Suppressor macrophage (primary cell): ENCODE results near the gene DNAJC15.
"Not testable (repeated sequence)": the region's sequence is repeated elsewhere in the genome, so short reads cannot be mapped to it uniquely, and the experiment has no call there.

Source experiments
- DNase-seq, 4 experiments: peaks; one replicate each; pipeline ENCODE4 v3.0.0-alpha.2; 2020 to 2022

DNAJC15 gene

DNA sequence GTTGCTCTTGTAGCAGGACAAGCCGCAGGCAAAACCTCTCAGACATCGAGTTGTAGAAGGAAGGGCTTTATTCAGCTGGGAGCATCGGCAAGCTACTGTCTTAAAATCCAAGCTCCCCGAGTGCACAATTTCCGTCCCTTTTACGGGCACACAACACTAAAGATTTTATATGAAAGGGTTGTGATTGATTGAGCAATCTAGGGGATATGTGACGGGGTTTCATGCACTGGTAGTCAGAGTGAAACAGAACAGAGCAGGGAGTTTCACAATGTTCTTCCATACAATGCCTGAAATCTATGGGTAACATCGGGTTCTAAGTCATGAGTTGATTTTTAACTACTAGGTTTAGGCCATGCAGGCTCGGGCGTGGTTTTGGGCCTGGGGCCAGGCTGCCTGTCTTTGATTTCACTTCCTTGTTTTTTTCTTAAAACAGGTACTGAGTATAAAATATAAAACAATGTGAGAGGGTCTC, 22.0 kb downstream of the DNAJC15 start:
- DNase-seq = peak; percentile 57 to 75 (median 70)

DNA sequence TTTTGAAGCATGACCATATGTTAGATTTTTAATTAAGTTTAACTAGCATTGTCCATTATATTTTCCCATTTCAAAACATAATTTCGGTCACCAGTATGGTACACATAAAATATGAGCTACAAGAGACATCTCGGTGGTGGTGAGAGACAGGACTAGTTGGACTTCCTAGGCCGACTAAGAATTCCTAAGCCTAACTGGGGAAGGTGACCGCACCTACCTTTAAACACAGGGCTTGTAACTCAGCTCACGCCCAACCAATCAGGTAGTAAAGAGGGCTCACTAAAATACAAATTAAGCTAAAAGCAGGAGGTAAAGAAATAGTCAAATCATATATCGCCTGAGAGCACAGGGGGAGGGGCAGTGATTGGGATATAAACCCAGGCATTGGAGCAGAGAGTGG, 22.9 kb downstream of the DNAJC15 start:
- no peak for DNase-seq

DNA sequence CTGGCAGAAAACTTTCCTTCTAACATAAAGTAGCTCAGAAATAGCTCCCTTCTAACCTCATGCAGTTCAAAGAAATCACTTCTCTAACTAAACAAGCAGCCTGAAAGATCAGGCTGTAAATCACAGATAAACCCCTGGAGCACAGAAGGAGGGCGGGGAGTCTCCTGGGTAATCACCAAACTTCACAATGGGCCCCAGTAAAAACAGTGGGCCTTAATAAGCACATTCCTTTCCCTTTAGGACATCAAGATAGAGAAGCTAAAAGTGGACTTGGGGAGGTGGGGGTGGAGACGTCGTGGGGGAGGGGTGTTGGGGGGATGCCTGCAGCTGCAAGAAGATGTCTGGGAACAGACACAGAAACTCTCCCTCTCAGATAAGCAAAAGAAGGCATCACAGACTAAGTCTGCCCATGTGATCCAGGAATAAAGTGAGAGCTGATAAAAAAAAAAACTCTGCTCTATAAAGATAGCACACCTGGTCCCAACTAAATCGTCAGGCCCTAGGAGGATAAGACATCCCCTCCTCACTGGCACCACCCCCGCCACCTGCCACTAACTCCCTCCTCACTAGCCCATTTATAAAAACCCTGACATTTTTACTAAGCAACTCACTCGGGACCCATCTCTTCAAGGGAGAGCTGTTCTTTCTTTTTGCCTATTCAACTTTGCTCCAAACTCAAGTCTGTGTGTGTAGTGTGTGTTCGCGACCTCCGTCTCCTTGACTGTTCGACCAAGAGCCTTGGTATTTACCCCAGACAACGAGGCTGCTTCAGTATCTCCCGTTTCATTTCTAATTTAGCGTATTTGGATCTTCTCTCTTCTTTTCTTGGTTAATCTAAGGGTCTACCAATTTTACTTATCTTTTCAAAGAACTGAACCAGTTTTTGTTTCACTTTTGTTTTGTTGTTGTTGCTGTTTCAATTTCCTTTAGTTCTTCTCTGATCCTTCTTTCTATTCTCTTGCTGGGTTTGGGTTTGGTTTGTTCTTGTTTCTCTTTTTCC, 31.7 kb downstream of the DNAJC15 start:
- peak in 2 of 4 experiments; percentile 9 to 24 for DNase-seq

DNA sequence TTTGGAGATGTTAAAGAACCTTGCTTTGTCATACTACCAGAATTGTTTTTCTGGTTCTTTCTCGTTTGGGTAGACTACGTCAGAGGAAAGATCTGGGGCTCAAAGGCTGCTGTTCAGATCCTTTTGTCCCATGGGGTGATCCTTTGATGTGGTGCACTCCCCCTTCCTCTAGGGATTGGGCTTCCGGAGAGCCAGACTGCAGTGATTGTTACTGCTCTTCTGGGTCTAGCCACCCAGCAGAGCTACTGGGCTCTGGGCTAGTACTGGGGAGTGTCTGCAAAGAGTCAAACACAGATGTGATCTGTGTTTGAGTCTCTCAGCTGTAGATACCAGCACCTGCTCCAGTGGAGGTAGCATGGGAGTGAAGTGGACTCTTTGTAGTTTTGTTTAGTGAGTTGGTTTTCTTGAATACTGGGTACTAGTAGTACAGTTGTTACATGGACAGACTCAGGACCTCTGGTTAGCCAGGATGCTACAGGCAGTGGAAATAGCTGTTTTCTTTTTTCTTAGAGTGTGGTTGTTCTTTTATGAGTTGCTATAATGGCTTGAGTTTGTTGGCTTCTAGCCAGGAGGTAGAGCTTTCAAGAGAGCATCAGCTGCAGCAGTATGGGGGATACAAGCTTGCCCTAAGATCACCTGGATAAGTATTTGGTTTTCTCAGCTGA, 34.4 kb downstream of the DNAJC15 start:
- DNase-seq = peak in 1 of 4 experiments; percentile 30

DNA sequence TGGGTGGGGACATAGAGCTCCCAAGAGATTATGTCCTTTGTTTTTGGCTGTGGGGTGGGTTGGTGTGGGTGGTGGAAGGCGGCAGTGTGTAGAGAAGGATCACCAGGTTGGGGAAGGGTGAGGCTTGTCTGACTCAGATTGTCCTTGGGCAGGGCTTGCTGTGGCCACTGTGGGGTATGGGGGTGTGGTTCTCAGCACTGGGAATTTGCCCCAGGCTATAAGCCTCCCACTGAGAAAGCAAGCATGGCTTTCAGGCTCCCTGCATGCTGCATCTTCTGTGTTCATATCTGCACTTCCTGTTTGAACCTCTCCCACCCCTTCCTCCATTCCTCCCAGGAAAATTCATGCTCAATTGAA, 34.9 kb downstream of the DNAJC15 start:
- DNase-seq = peak in 3 of 4 experiments; percentile 32 to 45 (median 34)

DNA sequence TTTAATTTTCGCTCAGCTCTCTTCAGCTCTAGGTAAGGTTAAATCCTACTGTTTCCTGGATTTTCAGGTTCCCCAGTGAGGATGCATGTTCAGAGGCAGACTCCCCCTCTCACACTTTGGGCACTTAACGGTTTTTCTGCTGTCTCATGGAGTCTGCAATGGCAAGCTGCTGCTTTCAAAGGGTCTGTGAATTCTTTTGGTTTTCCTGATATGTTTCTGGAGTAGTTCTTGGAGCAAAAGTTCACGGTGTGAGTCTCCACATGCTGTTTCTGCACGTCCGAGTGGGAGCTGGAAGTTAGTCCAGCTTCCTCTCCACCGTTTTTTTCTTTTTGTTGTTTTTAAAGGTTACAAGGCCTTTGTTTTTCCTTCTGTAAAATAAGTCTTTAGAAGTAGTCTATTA, 35.4 kb downstream of the DNAJC15 start:
- DNase-seq = no peak

DNA sequence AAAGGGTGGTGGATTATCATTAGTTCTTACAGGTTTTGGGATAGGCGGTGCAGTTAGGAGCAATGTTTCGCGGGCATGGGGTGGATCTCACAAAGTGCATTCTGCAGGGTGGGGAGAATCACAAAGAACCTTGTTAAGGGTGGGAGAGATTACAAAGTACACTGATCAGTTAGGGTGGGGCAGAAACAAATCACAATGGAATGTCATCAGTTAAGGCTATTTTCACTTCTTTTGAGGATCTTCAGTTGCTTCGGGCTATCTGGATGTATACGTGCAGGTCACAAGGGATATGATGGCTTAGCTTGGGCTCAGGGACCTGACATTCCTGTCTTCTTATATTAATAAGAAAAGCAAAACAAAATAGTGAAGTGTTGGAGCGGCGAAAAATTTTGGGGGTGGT, 36.4 kb downstream of the DNAJC15 start:
- not testable (repeated sequence) for DNase-seq

DNA sequence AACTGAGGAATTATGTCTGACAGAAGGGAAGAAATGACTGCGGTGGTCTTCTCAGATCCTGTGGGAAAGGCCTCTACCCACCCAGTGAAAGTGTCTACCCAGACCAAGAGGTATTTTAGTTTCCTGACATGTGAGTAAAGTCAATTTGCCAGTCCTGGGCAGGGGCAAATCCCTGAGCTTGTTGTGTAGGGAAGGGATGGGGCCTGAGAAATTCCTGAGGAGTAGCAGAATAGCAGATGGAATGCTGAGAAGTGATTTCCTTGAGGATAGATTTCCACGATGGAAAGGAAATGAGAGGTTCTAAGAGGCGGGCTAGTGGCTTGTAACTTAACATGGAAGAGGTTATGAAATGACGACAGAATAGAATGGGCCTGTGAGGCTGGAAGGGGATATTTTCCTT, 37.4 kb downstream of the DNAJC15 start:
- not testable (repeated sequence) for DNase-seq

DNA sequence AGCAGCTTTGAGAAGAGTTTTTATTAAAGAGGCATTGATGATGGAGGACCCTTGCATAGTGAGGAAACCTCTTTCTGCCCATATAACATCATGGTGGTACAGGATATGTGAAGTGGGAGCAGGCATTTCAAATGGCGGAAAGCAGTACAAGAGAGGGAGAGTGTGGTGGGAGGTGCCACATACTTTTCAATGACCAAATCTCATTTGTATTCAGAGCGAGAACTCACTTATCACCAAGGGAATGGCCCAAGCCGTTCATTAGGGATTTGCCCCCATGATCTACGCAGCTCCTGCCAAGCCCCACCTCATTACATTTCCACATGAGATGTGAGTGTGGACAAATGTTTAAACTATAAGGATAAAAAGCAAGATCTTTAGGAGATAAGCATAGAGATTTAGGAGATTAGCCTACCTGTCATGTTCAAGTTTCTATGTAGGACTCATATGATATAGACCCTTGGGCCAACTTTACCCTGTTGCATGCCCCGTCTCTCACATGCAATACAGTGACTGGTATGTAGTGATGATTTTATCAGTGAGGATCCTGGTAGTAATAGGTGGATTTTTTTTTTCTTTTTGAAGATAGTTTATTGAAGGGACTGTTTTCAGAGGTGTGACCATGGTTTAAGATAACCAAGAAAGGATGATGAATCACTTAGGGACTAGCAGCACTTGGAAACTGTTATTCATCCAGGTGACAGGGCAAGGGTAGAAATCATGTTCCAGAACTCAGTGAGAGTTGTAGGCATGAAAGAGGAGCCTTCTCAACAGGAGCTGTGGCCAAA, 38.3 kb downstream of the DNAJC15 start:
- no peak for DNase-seq

DNA sequence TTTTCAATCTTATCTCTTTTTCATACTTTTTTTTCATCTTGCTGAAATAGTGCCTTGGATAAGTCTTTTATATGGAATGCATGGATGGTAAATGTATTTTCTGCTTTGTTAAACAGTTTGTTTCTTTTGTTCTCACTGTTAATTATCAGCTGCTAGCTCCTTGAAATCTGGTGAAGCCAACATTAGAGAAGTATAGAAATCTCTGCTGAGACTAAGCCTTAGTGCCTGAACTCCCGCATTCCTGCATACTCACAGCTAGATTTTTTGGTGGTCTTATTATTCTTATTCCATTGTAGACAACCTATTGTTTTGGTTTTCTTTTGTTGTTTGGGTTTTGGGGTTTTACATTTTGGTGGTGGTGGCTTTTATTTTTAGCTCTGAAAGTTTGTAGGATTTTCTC, 48.4 kb downstream of the DNAJC15 start:
- DNase-seq = no peak

DNA sequence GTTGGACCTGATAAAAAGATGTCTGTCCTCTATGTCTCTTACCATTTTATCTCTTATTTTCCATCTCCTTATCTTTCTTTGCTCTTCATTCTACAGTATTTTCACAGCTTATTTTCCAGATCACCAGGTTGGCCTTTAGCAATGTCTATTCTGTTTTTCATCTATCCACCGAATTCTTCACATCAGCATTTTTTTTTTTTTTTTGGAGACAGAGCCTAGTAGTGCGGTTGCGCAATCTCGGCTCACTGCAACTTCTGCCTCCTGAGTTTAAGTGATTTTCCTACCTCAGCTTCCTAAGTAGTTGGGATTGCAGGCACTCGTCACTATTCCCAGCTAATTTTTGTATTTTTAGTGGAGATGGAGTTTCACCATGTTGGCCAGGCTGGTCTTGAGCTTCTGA, 49.0 kb downstream of the DNAJC15 start:
- DNase-seq = peak; percentile 28 to 76 (median 58)

DNA sequence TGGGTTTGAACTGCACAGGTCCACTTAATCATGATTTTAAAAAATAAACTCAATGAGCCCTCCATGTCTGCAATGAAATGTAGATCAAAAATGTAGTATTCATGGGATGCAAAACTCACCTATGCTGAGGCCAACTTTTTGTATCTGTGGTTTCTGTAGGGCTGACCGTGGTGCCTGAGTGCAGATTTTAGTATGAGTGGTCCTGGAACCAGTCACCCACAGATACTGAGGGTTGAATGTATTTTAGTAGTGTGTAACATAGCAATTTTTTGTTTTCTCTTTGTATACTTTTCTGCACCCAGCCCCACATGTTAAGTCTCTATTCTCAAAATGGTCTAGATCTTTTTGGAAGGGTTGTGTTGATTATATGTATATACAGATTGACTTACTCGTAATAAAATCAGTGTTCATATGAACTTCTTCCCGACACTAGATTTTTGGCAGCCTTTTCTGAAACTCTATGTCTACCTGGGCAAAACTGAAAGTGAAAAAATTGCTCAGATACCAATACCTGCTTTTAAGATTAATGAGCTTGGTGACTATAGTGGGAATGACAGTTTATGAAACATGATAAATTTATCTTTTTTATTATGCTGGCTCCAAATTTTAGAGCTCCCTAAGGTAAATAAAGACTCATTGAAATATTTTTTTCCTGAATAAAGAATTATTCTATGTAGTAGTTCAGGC, 51.6 kb downstream of the DNAJC15 start:
- DNase-seq = no peak

DNA sequence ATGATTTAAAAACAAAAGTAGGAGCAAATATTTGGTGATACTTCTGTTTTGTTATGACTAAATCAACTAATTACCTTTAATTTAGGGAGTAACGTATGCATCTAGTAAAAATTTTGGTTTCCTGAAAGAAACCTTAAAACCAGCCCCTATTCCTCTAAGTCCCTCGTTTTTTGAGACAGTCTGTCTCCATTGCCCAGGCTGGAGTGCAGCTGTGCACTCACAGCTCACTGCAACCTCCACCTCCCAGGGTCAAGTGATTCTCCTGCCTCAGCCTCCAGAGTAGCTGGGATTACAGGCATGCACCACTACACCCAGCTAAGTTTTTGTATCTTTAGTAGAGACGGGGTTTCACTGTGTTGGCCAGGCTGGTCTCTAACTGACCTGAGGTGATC, 52.1 kb downstream of the DNAJC15 start:
- not testable (repeated sequence) for DNase-seq

DNA sequence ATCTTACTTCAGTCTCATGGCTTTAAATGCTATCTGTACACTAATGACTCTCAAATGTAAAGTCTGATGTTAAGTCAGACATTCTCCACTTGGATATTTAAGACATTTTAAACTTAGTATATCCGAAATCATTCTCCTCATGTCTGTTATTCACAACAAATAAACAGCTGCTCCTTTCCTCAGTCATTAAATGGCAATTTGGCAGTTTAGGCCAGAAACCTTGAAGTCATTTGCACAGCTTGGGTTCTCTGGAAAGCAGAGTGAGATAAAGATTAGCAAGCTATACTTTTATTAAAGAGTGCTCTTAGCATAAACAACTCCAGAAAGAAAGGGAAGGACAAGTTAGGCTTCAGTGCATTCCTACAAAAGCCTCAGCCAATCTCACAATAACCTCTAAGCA, 53.7 kb downstream of the DNAJC15 start:
- no peak for DNase-seq

DNA sequence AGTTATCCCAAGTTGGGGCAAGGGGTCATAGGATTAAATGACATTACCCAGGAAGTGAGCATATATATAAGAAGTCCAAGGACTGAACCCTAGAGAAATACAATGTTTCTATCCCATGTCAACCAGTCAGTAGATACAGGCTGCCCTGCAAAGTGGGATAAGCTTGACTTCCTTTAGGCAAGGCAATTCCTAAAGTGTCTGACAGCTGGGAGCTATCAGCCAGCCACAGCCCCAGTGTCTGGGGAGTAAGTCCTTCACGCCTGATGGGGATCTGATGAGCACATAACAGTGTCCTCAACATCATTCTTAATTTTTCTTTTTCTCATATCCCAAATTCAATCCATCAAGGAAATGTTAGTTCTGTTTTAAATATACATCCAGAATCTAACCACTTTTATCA, 54.1 kb downstream of the DNAJC15 start:
- no peak for DNase-seq

DNA sequence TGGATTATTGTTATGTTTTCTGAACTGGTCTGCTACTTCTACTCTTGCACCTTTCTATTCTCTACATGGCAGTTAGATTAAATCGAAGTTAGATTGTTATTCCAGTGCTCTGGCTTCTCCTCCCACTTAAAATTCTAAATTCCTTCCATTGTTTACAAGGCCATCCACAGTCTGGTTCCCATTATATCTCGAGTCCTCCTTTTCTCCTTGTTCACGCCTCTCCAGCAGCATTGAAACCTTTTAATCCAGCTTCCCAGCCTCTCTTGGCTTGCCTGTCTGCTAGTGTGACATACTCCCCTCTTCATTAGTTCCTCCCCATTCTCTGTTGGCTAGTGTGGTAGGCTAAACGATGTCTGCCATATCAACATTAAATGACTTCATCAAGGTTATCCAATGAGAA, 54.5 kb downstream of the DNAJC15 start:
- no peak for DNase-seq

DNA sequence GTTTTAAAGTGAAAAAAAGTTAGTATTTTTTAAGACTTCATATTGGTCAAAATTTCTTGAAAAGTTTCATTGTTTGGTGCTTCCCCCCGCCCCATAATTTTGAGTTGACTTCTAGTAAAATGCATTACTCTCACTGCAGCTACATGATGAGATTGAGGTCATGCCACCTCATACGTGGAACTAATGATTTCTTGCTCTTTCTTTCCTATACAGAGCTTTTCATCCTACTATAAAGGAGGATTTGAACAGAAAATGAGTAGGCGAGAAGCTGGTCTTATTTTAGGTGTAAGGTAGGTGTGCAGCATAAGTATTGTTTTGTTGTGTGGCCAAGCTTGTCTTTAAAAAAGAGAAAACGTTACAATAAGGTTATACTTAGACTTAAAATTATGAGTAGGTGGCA, 55.0 kb downstream of the DNAJC15 start:
- DNase-seq = no peak

DNA sequence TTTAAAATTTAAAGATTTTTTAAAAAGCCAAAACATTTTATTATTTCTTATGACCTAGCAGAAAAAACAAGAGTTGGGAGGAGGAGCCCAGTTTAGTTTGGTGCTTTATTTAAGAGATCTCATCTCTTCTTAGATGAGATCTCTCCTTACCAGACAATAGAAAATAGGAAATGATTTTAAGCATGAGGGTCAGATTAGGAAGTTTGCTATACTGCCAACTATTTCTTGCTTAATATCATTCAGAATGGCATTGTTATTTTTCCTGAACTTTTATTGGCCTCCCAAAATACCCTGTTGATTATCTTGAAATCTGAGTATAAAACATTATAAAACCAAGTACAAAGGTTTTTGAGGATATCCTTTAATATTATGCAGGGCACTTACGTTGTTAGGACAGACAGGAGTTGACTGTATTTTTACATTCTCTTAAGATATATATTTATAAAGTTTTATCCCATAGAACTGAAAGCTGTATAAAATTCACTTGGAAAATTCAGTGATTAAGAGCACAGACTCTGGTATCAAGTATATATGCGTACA, 56.1 kb downstream of the DNAJC15 start:
- no peak for DNase-seq

DNA sequence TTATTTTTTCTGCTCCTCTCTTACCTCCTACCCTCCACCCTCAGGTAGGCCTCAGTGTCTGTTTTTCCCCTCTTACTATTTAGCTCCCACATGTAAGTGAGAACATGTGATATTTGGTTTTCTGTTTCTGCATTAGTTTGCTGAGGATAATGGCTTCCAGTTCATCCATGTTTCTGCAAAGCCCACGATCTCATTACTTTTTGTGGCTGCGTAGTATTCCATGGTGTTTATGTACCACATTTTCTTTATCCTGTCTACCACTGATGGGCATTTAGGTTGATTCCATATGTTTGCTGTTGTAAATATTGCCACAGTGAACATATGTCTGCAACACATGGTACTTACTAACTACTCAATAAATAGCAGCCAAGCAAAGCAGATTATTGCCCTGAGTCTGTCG, 56.8 kb downstream of the DNAJC15 start:
- no peak for DNase-seq

DNA sequence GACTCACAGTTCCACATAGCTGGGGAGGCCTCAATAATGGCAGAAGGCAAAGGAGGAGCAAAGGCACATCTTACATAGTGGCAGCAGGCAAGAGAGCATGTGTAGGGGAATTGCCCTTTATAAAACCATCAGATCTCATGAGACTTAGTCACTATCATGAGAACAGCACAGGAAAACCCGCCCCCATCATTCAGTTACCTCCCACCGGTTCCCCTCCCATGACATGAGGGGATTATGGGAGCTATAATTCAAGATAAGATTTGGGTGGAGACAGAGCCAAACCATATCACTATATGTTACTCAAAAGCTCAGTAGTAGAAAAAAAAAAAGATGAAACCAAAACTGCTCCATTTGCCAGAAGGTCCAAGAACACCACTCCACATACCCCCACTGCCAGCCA, 58.5 kb downstream of the DNAJC15 start:
- DNase-seq = peak in 3 of 4 experiments; percentile 11 to 27 (median 16)

DNA sequence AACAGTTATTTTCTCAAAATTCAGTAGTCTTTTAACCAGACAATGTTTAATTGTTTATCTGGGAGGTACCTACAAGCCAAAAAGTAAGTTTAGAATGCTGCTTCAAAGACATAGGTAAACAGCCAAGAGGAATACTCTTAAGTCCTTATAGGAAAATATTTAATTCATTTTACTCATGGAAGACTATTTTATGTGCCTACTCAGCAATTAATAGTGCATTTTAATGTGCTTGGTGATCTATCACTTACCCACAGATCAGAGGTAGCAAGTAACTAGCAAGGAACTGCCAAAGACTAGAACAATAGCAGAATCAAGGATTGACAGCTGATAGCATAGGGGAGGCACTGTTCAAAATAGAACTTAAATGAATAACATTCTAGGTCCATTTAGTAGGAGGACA, 60.4 kb downstream of the DNAJC15 start:
- DNase-seq = no peak

DNA sequence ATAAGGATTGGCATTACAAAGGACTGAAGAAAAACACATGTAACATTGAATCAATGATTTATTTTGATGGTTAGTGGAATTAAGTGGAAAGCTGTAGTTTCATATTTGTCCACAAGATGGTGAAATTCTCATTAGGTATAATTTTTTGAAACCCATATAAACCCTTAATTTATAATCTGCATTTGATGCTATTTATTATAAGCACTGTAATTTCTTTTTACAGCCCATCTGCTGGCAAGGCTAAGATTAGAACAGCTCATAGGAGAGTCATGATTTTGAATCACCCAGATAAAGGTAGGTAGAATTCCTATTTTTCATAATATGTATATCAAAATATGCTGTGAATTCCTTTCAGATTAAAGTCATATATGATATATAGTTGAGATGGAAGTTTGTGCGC, 62.2 kb downstream of the DNAJC15 start:
- peak in 3 of 4 experiments; percentile 3 to 59 (median 40) for DNase-seq
